K562 (cell line): ENCODE measurements around the gene FAM50A. TPM values are rescaled to one million over a fixed set of nuclear protein-coding genes. Genes with fewer than 3 reads are reported as not detected.
A peak's percentile ranks its signal among the peaks of the same experiment; 100 is the strongest.

Source experiments
- ATAC-seq: fragments of 200-7000 bp; cut with Tn5 transposase; 3 replicates; pipeline ENCODE4 v1.9.1; 2020; ENCODE audit warnings: moderate library complexity
- BruUV-seq: library from RNA; stranded (reverse); fragments of 400-500 nt; replicated peaks from 2 replicates; lab custom pipeline; 2021; lab: Mats Ljungman, UMichigan
- CTCF ChIA-PET: fragments of 300-600 bp; formaldehyde crosslinking; extraction: SDS; loops from one replicate; lab custom pipeline; 2021; ENCODE audit warnings: low intra/inter-chr PET ratio; lab: Yijun Ruan, JAX
- POLR2A ChIA-PET: fragments of 300-600, 350-650 bp; sonication (Branson Sonifier 250); formaldehyde crosslinking; extraction: SDS; loops from one replicate; lab custom pipeline; 2021; ENCODE audit warnings: antibody characterized with exemption, inconsistent platforms; lab: Yijun Ruan, JAX
- DNase-seq, 4 experiments: peaks; one replicate each; pipeline versions ENCODE4 v3.0.0 to v3.0.0-alpha.2; 2011 to 2018; ENCODE audit warnings: low spot score in 3 of 4, mixed read lengths in 3 of 4; ENCODE audit errors: extremely low read depth in 1 of 4
- FAIRE-seq: peaks from 2 replicates; lab custom pipeline; 2011; peaks lifted over from hg19 to GRCh38; lab: Jason Lieb, UNC
- H2AFZ ChIP-seq: 2 replicates; pipeline ENCODE4 v1.6.0; 2011; ENCODE audit warnings: low read depth, low read length, control low read depth, inconsistent platforms
- H3K27ac ChIP-seq: fragments of 200-600 bp; 3 replicates; pipeline ENCODE4 v1.8.0; 2011; ENCODE audit warnings: low read depth, mild to moderate bottlenecking, control low read depth, inconsistent platforms, low read length, moderate library complexity, mixed read lengths; ENCODE audit errors: extremely low read depth
- H3K27me3 ChIP-seq, 2 experiments: fragments of 300-600 bp in 1 of 2; 2 replicates in 1 of 2; 3 replicates in 1 of 2; pipeline versions ENCODE4 v1.6.0 to v1.8.0; 2011; ENCODE audit warnings: inconsistent platforms in 2 of 2, low read length in 2 of 2, mild to moderate bottlenecking in 1 of 2, mixed read lengths in 1 of 2, moderate library complexity in 1 of 2; ENCODE audit not compliant: control insufficient read depth in 2 of 2, insufficient read depth in 2 of 2
- H3K36me3 ChIP-seq: fragments of 300-600 bp; 3 replicates; pipeline ENCODE4 v1.8.0; 2011; ENCODE audit warnings: mild to moderate bottlenecking, low read length, inconsistent platforms; ENCODE audit not compliant: control insufficient read depth, insufficient read depth
- H3K4me1 ChIP-seq, 2 experiments: fragments of 200-600 bp in 1 of 2; replicated peaks in 1 of 2; 2 replicates in 1 of 2; 3 replicates in 1 of 2; pipeline versions ENCODE4 v1.5.1 to v1.8.0; 2011; ENCODE audit warnings: inconsistent platforms in 2 of 2, low read length in 2 of 2, mild to moderate bottlenecking in 1 of 2, mixed read lengths in 1 of 2, moderate library complexity in 1 of 2; ENCODE audit not compliant: control insufficient read depth in 2 of 2, insufficient read depth in 2 of 2
- H3K4me2 ChIP-seq: 2 replicates; pipeline ENCODE4 v1.6.1; 2011; ENCODE audit warnings: low read length, control low read depth, inconsistent platforms, mixed read lengths; ENCODE audit not compliant: insufficient read depth
- H3K4me3 ChIP-seq: fragments of 200-600 bp; sonication (generic), shearing (Covaris generic); 2 replicates; pipeline ENCODE4 v1.5.1; 2016; ENCODE audit warnings: control low read depth, inconsistent platforms
- H3K79me2 ChIP-seq: fragments of 200-600 bp; 3 replicates; pipeline ENCODE4 v1.8.0; 2011; ENCODE audit warnings: low read length, inconsistent platforms; ENCODE audit not compliant: control insufficient read depth, insufficient read depth
- H3K9ac ChIP-seq, 2 experiments: 2 replicates each; pipeline versions ENCODE4 v1.6.0 to v1.6.1; 2011; ENCODE audit warnings: low read depth in 2 of 2, low read length in 2 of 2, control low read depth in 1 of 2, inconsistent platforms in 1 of 2, mild to moderate bottlenecking in 1 of 2, mixed read lengths in 1 of 2; ENCODE audit not compliant: insufficient read depth in 1 of 2
- H3K9me1 ChIP-seq: one replicate; pipeline ENCODE4 v1.6.0; 2011; ENCODE audit warnings: inconsistent platforms, mild to moderate bottlenecking, low read length, moderate library complexity; ENCODE audit not compliant: control insufficient read depth, insufficient read depth
- H3K9me3 ChIP-seq: replicated peaks from 2 replicates; pipeline ENCODE4 v1.5.1; 2011; ENCODE audit warnings: low read depth, low read length, inconsistent platforms; ENCODE audit not compliant: control insufficient read depth, insufficient read depth
- H4K20me1 ChIP-seq: replicated peaks from 2 replicates; pipeline ENCODE4 v1.6.1; 2011; ENCODE audit warnings: low read length, inconsistent platforms, mixed read lengths; ENCODE audit not compliant: control insufficient read depth, insufficient read depth
- FIP1L1 ChIP-seq: fragments of 200-400 bp; formaldehyde crosslinking; IDR thresholded peaks from 2 replicates; pipeline ENCODE4 v1.6.1; 2018; ENCODE audit warnings: mild to moderate bottlenecking, low read depth, low read length; ENCODE audit not compliant: poor library complexity, severe bottlenecking
- LEF1 ChIP-seq: fragments of 450-650 bp; IDR thresholded peaks from 2 replicates; pipeline ENCODE4 v1.6.1; 2016; ENCODE audit warnings: mild to moderate bottlenecking
- WGBS: fragments of 100-300 bp; shearing (Covaris generic); methylation state at CpG from one replicate; pipeline ENCODE4 v1.1.6; 2016; ENCODE audit warnings: low coverage, mixed read lengths; ENCODE audit not compliant: insufficient coverage; ENCODE audit errors: missing lambda C conversion rate; 5-methylcytosine and 5-hydroxymethylcytosine counted together
- in situ Hi-C: fragments of 300-500 bp; cut with MboI; formaldehyde crosslinking; loops from 4 replicates; pipeline ENCODE4 v1.15.0; 2018; ENCODE audit warnings: inconsistent platforms, mixed read lengths
- intact Hi-C: fragments of 100-400 bp; cut with micrococcal nuclease; formaldehyde crosslinking; loops from 2 replicates; pipeline ENCODE4 v1.14.2; 2022
- polyA plus RNA-seq, 8 experiments: library from polyadenylated mRNA; depleted of rRNA in 4 of 8; stranded (reverse) in 5 of 8; unstranded in 3 of 8; fragments of >200 nt; fragmentation: Nextera tagmentation in 2 of 8; fragmentation: Illumina TruSeq in 1 of 8; extraction: Ambion mirVana in 2 of 8; extraction: Trizol in 1 of 8; gene quantifications; 2 replicates each; pipeline versions ENCODE4 v1.2.1 to v1.2.3, GENCODE V29; 2011 to 2014; ENCODE audit warnings: inconsistent platforms in 1 of 8, missing spikeins in 1 of 8
- total RNA-seq, 7 experiments: library from RNA; depleted of rRNA in 6 of 7; stranded (reverse); fragments of >200 nt in 6 of 7; fragmentation: Illumina TruSeq in 2 of 7; extraction: Trizol in 2 of 7; gene quantifications; 2 replicates each; pipeline versions ENCODE4 v1.2.1 to v1.2.3, GENCODE V29; 2011 to 2021; ENCODE audit warnings: low replicate concordance in 1 of 7
- TF ChIP-seq, protein P1 (sequence below): IDR thresholded peaks from 3 replicates; pipeline ENCODE4 v1.6.1; 2011; ENCODE audit warnings: borderline replicate concordance, mild to moderate bottlenecking, moderate library complexity; ENCODE audit not compliant: insufficient read length; ENCODE audit errors: extremely low read depth
- TF ChIP-seq, protein P2 (sequence below): fragments of 200-600 bp; sonication (generic); IDR thresholded peaks from one replicate; pipeline ENCODE4 v1.6.1; 2012; ENCODE audit warnings: mild to moderate bottlenecking, low read depth, low read length, inconsistent platforms

Gene FAM50A
- total and polyA plus RNA-seq, 9 of the 15 experiments (the other 6 are each of a cell fraction or from before 2014, with no cell fraction given), result 4.4 to 114 (median 67.3) TPM

DNA sequence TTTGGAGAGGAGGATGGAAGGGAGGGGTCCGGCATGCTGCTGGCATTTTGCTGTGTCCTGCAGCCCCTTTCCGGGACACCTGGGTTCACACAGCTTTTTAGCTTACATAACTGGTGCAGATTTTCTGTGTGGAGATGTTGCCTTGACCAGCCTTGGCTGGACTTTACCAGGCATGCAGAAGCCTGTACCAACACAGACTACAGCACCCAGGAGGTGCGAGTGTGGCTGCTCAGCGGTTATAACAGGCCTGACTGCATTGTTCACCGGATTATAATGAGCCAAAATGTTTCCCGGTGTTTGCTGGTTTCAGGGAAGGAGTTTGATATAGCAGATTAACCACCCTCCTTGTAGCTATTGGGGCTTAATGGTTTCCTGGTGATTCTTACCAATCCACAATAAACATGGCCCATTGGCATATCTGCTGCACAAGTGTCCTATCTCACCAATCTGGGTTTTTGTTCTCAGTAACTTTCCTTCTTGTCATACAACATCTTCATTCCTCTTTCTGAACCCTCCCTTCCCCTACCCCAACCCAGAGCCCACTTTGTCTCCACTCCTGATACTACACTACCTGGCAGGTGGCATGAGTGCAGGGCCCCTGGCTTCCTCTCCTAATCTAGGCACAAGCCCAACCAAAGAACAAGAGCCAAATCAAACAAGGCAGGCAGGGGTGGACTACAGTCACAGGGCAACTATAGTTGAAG, 41.9 kb upstream of the FAM50A start:
- BruUV-seq, result no TSS peak
- peaks cover 13% of the 10 kb centered on the region for H4K20me1 ChIP-seq
- ATAC-seq, result peak; percentile 3; the same call in 1 of the 3 replicates
- in situ Hi-C loops (loop anchor here (10.0 kb wide), 1 partner anchor 133 kb away; no protein-coding TSS in a partner anchor), intact Hi-C loops (no loop called here)
- peaks cover 35% of the 10 kb centered on the region for H3K36me3 ChIP-seq
- DNase-seq, result no peak
- peaks cover 5 to 19% of the 10 kb centered on the region in 2 experiments; a peak in 3 of 5 replicates for H3K4me1 ChIP-seq
- peak overlapping the region; percentile 36; the same call in 1 of the 3 replicates for H3K27ac ChIP-seq
- H3K9me1 ChIP-seq, result no peaks in the 10 kb centered on the region
- H3K9me3 ChIP-seq, result no peaks in the 10 kb centered on the region; the same call in 1 of the 2 replicates
- TF ChIP-seq, protein P1, sequence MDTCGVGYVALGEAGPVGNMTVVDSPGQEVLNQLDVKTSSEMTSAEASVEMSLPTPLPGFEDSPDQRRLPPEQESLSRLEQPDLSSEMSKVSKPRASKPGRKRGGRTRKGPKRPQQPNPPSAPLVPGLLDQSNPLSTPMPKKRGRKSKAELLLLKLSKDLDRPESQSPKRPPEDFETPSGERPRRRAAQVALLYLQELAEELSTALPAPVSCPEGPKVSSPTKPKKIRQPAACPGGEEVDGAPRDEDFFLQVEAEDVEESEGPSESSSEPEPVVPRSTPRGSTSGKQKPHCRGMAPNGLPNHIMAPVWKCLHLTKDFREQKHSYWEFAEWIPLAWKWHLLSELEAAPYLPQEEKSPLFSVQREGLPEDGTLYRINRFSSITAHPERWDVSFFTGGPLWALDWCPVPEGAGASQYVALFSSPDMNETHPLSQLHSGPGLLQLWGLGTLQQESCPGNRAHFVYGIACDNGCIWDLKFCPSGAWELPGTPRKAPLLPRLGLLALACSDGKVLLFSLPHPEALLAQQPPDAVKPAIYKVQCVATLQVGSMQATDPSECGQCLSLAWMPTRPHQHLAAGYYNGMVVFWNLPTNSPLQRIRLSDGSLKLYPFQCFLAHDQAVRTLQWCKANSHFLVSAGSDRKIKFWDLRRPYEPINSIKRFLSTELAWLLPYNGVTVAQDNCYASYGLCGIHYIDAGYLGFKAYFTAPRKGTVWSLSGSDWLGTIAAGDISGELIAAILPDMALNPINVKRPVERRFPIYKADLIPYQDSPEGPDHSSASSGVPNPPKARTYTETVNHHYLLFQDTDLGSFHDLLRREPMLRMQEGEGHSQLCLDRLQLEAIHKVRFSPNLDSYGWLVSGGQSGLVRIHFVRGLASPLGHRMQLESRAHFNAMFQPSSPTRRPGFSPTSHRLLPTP, result no peak
- TF ChIP-seq FIP1L1 (no peak), LEF1 (no peak)
- TF ChIP-seq, protein P2, sequence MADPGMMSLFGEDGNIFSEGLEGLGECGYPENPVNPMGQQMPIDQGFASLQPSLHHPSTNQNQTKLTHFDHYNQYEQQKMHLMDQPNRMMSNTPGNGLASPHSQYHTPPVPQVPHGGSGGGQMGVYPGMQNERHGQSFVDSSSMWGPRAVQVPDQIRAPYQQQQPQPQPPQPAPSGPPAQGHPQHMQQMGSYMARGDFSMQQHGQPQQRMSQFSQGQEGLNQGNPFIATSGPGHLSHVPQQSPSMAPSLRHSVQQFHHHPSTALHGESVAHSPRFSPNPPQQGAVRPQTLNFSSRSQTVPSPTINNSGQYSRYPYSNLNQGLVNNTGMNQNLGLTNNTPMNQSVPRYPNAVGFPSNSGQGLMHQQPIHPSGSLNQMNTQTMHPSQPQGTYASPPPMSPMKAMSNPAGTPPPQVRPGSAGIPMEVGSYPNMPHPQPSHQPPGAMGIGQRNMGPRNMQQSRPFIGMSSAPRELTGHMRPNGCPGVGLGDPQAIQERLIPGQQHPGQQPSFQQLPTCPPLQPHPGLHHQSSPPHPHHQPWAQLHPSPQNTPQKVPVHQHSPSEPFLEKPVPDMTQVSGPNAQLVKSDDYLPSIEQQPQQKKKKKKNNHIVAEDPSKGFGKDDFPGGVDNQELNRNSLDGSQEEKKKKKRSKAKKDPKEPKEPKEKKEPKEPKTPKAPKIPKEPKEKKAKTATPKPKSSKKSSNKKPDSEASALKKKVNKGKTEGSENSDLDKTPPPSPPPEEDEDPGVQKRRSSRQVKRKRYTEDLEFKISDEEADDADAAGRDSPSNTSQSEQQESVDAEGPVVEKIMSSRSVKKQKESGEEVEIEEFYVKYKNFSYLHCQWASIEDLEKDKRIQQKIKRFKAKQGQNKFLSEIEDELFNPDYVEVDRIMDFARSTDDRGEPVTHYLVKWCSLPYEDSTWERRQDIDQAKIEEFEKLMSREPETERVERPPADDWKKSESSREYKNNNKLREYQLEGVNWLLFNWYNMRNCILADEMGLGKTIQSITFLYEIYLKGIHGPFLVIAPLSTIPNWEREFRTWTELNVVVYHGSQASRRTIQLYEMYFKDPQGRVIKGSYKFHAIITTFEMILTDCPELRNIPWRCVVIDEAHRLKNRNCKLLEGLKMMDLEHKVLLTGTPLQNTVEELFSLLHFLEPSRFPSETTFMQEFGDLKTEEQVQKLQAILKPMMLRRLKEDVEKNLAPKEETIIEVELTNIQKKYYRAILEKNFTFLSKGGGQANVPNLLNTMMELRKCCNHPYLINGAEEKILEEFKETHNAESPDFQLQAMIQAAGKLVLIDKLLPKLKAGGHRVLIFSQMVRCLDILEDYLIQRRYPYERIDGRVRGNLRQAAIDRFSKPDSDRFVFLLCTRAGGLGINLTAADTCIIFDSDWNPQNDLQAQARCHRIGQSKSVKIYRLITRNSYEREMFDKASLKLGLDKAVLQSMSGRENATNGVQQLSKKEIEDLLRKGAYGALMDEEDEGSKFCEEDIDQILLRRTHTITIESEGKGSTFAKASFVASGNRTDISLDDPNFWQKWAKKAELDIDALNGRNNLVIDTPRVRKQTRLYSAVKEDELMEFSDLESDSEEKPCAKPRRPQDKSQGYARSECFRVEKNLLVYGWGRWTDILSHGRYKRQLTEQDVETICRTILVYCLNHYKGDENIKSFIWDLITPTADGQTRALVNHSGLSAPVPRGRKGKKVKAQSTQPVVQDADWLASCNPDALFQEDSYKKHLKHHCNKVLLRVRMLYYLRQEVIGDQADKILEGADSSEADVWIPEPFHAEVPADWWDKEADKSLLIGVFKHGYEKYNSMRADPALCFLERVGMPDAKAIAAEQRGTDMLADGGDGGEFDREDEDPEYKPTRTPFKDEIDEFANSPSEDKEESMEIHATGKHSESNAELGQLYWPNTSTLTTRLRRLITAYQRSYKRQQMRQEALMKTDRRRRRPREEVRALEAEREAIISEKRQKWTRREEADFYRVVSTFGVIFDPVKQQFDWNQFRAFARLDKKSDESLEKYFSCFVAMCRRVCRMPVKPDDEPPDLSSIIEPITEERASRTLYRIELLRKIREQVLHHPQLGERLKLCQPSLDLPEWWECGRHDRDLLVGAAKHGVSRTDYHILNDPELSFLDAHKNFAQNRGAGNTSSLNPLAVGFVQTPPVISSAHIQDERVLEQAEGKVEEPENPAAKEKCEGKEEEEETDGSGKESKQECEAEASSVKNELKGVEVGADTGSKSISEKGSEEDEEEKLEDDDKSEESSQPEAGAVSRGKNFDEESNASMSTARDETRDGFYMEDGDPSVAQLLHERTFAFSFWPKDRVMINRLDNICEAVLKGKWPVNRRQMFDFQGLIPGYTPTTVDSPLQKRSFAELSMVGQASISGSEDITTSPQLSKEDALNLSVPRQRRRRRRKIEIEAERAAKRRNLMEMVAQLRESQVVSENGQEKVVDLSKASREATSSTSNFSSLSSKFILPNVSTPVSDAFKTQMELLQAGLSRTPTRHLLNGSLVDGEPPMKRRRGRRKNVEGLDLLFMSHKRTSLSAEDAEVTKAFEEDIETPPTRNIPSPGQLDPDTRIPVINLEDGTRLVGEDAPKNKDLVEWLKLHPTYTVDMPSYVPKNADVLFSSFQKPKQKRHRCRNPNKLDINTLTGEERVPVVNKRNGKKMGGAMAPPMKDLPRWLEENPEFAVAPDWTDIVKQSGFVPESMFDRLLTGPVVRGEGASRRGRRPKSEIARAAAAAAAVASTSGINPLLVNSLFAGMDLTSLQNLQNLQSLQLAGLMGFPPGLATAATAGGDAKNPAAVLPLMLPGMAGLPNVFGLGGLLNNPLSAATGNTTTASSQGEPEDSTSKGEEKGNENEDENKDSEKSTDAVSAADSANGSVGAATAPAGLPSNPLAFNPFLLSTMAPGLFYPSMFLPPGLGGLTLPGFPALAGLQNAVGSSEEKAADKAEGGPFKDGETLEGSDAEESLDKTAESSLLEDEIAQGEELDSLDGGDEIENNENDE, result peak; percentile 73
- no peak overlapping the region for H2AFZ ChIP-seq
- 37% methylated on average over 6 of the region's 6 CpGs for WGBS
- POLR2A ChIA-PET, result interaction anchor here (0.5 to 6.0 kb wide), 14 partner anchors 8 to 453 kb away, joined by 3 to 85 read pairs (median 4); partner anchors contain the start of genes ATP6AP1, DNASE1L1, EMD and LAGE3
- CTCF ChIA-PET, result no interaction called here
- no peak overlapping the region; a peak in 1 of 4 replicates for H3K9ac ChIP-seq
- H3K27me3 ChIP-seq, result no peaks in the 10 kb centered on the region
- no peak overlapping the region for H3K4me2 ChIP-seq
- H3K4me3 ChIP-seq, result no peak overlapping the region
- H3K79me2 ChIP-seq, result peaks cover 39% of the 10 kb centered on the region
- FAIRE-seq, result peak; percentile 56
